CD8-positive, alpha-beta T cell (primary cell): Measurements from ENCODE around the gene PRAMEF10. TPM values are rescaled to one million over a fixed set of nuclear protein-coding genes. Genes with fewer than 3 reads are reported as not detected.

Experiments
- total RNA-seq, 46 experiments: library from RNA in 2 of 46; stranded (reverse) in 2 of 46; gene quantifications; one replicate each; pipeline ENCODE4 v1.2.3 and lab custom pipeline; 2021 to 2026

PRAMEF10 gene
- total RNA-seq, 2 experiments from 2014 or later = not detected

Other genes starting within 250 kb of the PRAMEF10 start
- not detected for gene AADACL3, start 182.2 kb downstream of the PRAMEF10 start, total RNA-seq
- not detected for gene CFAP107, start 152.1 kb downstream of the PRAMEF10 start, total RNA-seq
- not detected for gene PRAMEF12, start 124.5 kb downstream of the PRAMEF10 start, total RNA-seq
- gene PRAMEF1, start 106.9 kb downstream of the PRAMEF10 start, total RNA-seq = not detected
- gene PRAMEF11, start 66.9 kb downstream of the PRAMEF10 start, total RNA-seq = not detected
- gene HNRNPCL1, start 49.5 kb downstream of the PRAMEF10 start, total RNA-seq = not detected
- not detected for gene PRAMEF2, start 41.2 kb downstream of the PRAMEF10 start, total RNA-seq
- gene PRAMEF4, start 12.1 kb downstream of the PRAMEF10 start, total RNA-seq = not detected
- not detected for gene PRAMEF7, start 18.3 kb upstream of the PRAMEF10 start, total RNA-seq
- not detected for gene PRAMEF6, start 49.3 kb upstream of the PRAMEF10 start, total RNA-seq
- not detected for gene PRAMEF27, start 158.3 kb upstream of the PRAMEF10 start, total RNA-seq
- gene HNRNPCL3, start 162.5 kb upstream of the PRAMEF10 start, total RNA-seq = not detected
- gene PRAMEF25, start 172.5 kb upstream of the PRAMEF10 start, total RNA-seq = not detected
- gene HNRNPCL2, start 218.6 kb upstream of the PRAMEF10 start, total RNA-seq = not detected